DOHH2 (cell line): Measurements from ENCODE around the gene METTL1.

ENCODE experiments used
- H3F3A ChIP-seq: fragments of 200-600 bp; sonication (generic), shearing (Covaris generic); 2 replicates; pipeline ENCODE4 v1.6.0; 2016; ENCODE audit warnings: antibody characterized with exemption, mild to moderate bottlenecking; ENCODE audit not compliant: control insufficient read depth, insufficient read depth
- H3K27ac ChIP-seq: fragments of 200-600 bp; sonication (generic); 2 replicates; pipeline ENCODE4 v1.5.1; 2014; ENCODE audit warnings: low read depth, mild to moderate bottlenecking, low read length, moderate library complexity
- H3K27me3 ChIP-seq: fragments of 200-600 bp; sonication (generic); 2 replicates; pipeline ENCODE4 v1.6.1; 2014; ENCODE audit warnings: mild to moderate bottlenecking, low read length, mixed read lengths; ENCODE audit not compliant: control insufficient read depth
- H3K36me3 ChIP-seq: fragments of 200-600 bp; sonication (generic); 2 replicates; pipeline ENCODE4 v1.6.1; 2014; ENCODE audit warnings: mild to moderate bottlenecking, low read length, moderate library complexity, mixed read lengths; ENCODE audit not compliant: control insufficient read depth
- H3K4me1 ChIP-seq: fragments of 200-600 bp; sonication (generic); 2 replicates; pipeline ENCODE4 v1.6.1; 2014; ENCODE audit warnings: mild to moderate bottlenecking, low read length, mixed read lengths; ENCODE audit not compliant: control insufficient read depth
- H3K4me2 ChIP-seq: fragments of 200-600 bp; sonication (generic); 2 replicates; pipeline ENCODE4 v1.6.0; 2014; ENCODE audit warnings: mild to moderate bottlenecking, low read length, moderate library complexity
- H3K4me3 ChIP-seq: fragments of 200-600 bp; sonication (generic); 2 replicates; pipeline ENCODE4 v1.5.1; 2014; ENCODE audit warnings: mild to moderate bottlenecking, low read length, mixed read lengths
- H3K79me2 ChIP-seq: fragments of 200-600 bp; sonication (generic); 2 replicates; pipeline ENCODE4 v1.6.1; 2014; ENCODE audit warnings: mild to moderate bottlenecking, low read length, mixed read lengths; ENCODE audit not compliant: control insufficient read depth
- H3K9me2 ChIP-seq: fragments of 200-600 bp; sonication (generic); replicated peaks from 2 replicates; pipeline ENCODE4 v1.6.1; 2014; ENCODE audit warnings: mild to moderate bottlenecking, low read length, mixed read lengths; ENCODE audit not compliant: control insufficient read depth
- H3K9me3 ChIP-seq: fragments of 200-600 bp; sonication (generic); 2 replicates; pipeline ENCODE4 v1.6.1; 2014; ENCODE audit warnings: antibody characterized with exemption, low read length, mixed read lengths; ENCODE audit not compliant: control insufficient read depth, insufficient read depth
- H4K20me1 ChIP-seq: fragments of 200-600 bp; sonication (generic); 2 replicates; pipeline ENCODE4 v1.6.0; 2014; ENCODE audit warnings: low read depth, mild to moderate bottlenecking, antibody characterized with exemption, low read length, moderate library complexity; ENCODE audit not compliant: control insufficient read depth, insufficient read depth
- EZH2phosphoT487 ChIP-seq: fragments of 200-600 bp; sonication (generic); IDR thresholded peaks from 2 replicates; pipeline ENCODE4 v1.6.1; 2017; ENCODE audit warnings: borderline replicate concordance, mild to moderate bottlenecking, antibody characterized with exemption, low read length, moderate library complexity, mixed read lengths
- TF ChIP-seq, protein P1 (sequence below): fragments of 200-600 bp; sonication (generic); IDR thresholded peaks from one replicate; pipeline ENCODE4 v1.5.1; 2014; ENCODE audit warnings: antibody characterized with exemption, mild to moderate bottlenecking, low read depth, low read length; ENCODE audit not compliant: poor library complexity, severe bottlenecking

Gene METTL1

DNA sequence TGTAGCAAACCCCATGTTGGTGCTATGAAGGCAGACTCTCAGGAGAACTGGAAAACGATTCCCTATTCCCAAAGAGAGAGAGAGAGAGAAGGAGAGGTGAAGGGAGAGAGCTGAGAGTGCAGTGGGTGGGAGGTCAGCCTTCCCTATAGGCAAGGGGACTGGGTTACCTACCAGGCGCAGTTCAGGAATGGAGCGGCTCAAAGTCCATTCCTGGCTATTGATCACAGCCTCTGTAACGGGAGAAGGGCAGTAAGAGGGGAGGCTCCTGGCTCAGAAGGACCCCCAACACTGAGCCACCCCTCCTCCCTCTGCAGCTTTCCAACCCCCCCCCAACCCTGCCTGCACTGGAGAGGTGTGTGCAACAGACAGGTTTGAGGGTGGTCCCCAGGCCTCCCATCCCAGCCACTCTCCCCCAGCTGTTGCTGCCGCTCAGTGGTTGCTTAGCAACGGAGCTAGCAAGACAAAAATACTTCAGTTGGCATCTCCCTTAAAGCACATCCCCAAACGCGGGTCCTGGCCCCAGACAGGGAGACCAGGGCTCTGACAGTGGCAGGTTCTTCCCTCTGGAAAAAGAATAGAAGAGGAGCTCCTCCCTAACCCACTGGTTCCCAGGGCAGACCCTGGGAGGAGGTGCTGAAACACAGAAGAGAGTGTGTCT is 36.6 kb downstream of the METTL1 start:
- Histone ChIP-seq H3K27ac (no peak overlapping the region), H3F3A (no peaks in the 10 kb centered on the region), H3K4me2 (no peak overlapping the region), H3K27me3 (no peaks in the 10 kb centered on the region), H4K20me1 (no peaks in the 10 kb centered on the region), H3K4me1 (peaks cover 8% of the 10 kb centered on the region), H3K9me2 (no peaks in the 10 kb centered on the region), H3K4me3 (no peak overlapping the region), H3K79me2 (peaks cover 15% of the 10 kb centered on the region), H3K36me3 (peaks cover 36% of the 10 kb centered on the region), H3K9me3 (no peaks in the 10 kb centered on the region)
- TF ChIP-seq, protein P1, sequence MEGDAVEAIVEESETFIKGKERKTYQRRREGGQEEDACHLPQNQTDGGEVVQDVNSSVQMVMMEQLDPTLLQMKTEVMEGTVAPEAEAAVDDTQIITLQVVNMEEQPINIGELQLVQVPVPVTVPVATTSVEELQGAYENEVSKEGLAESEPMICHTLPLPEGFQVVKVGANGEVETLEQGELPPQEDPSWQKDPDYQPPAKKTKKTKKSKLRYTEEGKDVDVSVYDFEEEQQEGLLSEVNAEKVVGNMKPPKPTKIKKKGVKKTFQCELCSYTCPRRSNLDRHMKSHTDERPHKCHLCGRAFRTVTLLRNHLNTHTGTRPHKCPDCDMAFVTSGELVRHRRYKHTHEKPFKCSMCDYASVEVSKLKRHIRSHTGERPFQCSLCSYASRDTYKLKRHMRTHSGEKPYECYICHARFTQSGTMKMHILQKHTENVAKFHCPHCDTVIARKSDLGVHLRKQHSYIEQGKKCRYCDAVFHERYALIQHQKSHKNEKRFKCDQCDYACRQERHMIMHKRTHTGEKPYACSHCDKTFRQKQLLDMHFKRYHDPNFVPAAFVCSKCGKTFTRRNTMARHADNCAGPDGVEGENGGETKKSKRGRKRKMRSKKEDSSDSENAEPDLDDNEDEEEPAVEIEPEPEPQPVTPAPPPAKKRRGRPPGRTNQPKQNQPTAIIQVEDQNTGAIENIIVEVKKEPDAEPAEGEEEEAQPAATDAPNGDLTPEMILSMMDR, result no peak
- no peak for TF ChIP-seq EZH2phosphoT487

DNA sequence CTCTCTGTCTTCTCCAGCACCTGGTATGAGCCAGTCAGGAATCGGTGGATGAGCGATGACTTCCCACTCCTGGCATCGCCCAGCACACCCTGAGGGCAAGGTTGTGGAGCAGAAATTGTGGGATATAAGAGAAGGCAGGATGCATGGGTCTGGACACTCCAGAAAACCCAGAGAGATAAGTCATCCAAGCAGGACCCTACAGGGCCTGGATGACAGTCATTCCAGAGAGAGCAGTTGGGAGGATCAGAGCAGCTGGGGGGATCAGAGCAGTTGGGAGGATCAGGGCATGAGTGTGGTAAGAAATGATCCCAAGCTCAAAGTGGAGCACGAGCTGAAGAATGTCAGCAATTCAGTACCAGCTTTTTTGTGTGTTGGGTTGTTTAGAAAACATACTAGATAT is 37.3 kb downstream of the METTL1 start:
- Histone ChIP-seq H3K27ac (no peak overlapping the region), H3F3A (no peaks in the 10 kb centered on the region), H3K36me3 (peaks cover 40% of the 10 kb centered on the region), H4K20me1 (no peaks in the 10 kb centered on the region), H3K9me3 (no peaks in the 10 kb centered on the region), H3K79me2 (peaks cover 8% of the 10 kb centered on the region), H3K4me1 (peaks cover 1% of the 10 kb centered on the region; the same call in 1 of the 2 replicates), H3K9me2 (no peaks in the 10 kb centered on the region), H3K4me2 (no peak overlapping the region), H3K4me3 (no peak overlapping the region), H3K27me3 (no peaks in the 10 kb centered on the region)
- TF ChIP-seq, protein P1, result no peak

DNA sequence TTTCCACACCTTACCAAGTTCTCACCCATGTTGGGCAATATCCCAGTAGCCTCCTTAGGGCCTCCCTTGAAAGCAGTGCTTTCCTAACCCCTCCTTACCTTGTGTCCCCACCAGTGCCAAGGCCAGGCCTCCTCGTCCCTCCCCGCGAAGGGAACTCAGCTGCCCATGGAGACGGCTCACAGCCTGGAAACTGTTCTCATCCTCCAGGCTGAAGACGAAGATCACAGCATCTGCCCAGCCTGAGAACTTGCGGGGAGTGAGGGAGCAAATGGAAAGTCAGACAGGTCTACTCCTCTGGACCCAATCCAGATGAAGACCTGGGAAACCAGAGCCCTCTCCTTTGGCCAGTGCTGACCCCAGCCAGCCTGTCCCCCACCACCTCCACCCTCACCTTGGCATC is 38.0 kb downstream of the METTL1 start:
- Histone ChIP-seq H3K36me3 (peaks cover 40% of the 10 kb centered on the region), H3K27me3 (no peaks in the 10 kb centered on the region)

More for the DNA sequence above, 38.0 kb downstream of the METTL1 start:
- H3K4me3 ChIP-seq, result no peak overlapping the region
- no peaks in the 10 kb centered on the region for H3F3A ChIP-seq
- H3K9me2 ChIP-seq, result no peaks in the 10 kb centered on the region
- H3K79me2 ChIP-seq, result peaks cover under 1% of the 10 kb centered on the region
- no peaks in the 10 kb centered on the region for H3K4me1 ChIP-seq
- no peak overlapping the region for H3K4me2 ChIP-seq
- TF ChIP-seq EZH2phosphoT487, result no peak
- TF ChIP-seq, protein P1, result no peak
- no peaks in the 10 kb centered on the region for H3K9me3 ChIP-seq
- H3K27ac ChIP-seq, result no peak overlapping the region
- no peaks in the 10 kb centered on the region for H4K20me1 ChIP-seq
